A549 (cell line): ENCODE results near the gene GOLGA3. TPM values are rescaled to one million over a fixed set of nuclear protein-coding genes. Genes with fewer than 3 reads are reported as not detected.

Experiments used
- ATAC-seq, 2 experiments: fragments of 200-7000 bp in 1 of 2; fragments of >200 bp in 1 of 2; cut with Nextera tagmentation in 1 of 2; cut with Tn5 transposase in 1 of 2; 3 replicates each; pipeline versions ENCODE4 v1.8.0 to v1.9.1; 2018 to 2020; ENCODE audit warnings: mild to moderate bottlenecking in 1 of 2, moderate library complexity in 1 of 2
- CTCF ChIA-PET: fragments of 300-600 bp; sonication (Branson Sonifier 250); formaldehyde crosslinking; extraction: SDS; loops from one replicate; lab custom pipeline; 2021; ENCODE audit warnings: antibody characterized with exemption, inconsistent platforms; lab: Yijun Ruan, JAX
- POLR2A ChIA-PET: fragments of 350-600 bp; formaldehyde crosslinking; extraction: SDS; loops from one replicate; lab custom pipeline; 2021; ENCODE audit warnings: antibody characterized with exemption, inconsistent platforms; lab: Yijun Ruan, JAX
- DNase-seq, 2 experiments: peaks; one replicate each; pipeline versions ENCODE4 v3.0.0 to v3.0.0-alpha.2; 2011 to 2016; ENCODE audit warnings: low read depth in 1 of 2, low spot score in 1 of 2
- FAIRE-seq: peaks from 2 replicates; lab custom pipeline; 2011; peaks lifted over from hg19 to GRCh38; lab: Jason Lieb, UNC
- H3K27ac ChIP-seq, 2 experiments: fragments of >200 bp; sonication (Bioruptor Twin); formaldehyde crosslinking; 3 replicates each; pipeline ENCODE4 v1.5.1; 2016 to 2017
- H3K4me1 ChIP-seq: fragments of >200 bp; sonication (Bioruptor Twin); formaldehyde crosslinking; 3 replicates; pipeline ENCODE4 v1.6.1; 2016
- H3K4me2 ChIP-seq: fragments of >200 bp; sonication (Bioruptor Twin); formaldehyde crosslinking; 3 replicates; pipeline ENCODE4 v1.6.1; 2016
- H3K4me3 ChIP-seq: fragments of >200 bp; sonication (Bioruptor Twin); formaldehyde crosslinking; 3 replicates; pipeline ENCODE4 v1.5.1; 2016
- H3K9me3 ChIP-seq: fragments of >200 bp; sonication (Bioruptor Twin); formaldehyde crosslinking; 3 replicates; pipeline ENCODE4 v1.6.1; 2016
- BHLHE40 ChIP-seq: IDR thresholded peaks from 2 replicates; pipeline ENCODE4 v1.6.1; 2012; ENCODE audit warnings: low read depth, low read length, inconsistent platforms
- CBX2 ChIP-seq: fragments of 200-600 bp; sonication (generic); IDR thresholded peaks from 2 replicates; pipeline ENCODE4 v1.6.1; 2016; ENCODE audit warnings: low read depth, mild to moderate bottlenecking, borderline replicate concordance
- CEBPB ChIP-seq, 2 experiments: fragments of >200 bp in 1 of 2; sonication (Bioruptor Twin) in 1 of 2; formaldehyde crosslinking in 1 of 2; IDR thresholded peaks; 2 replicates each; pipeline ENCODE4 v1.6.1; 2012 to 2016
- EP300 ChIP-seq, 2 experiments: fragments of >200 bp; sonication (Bioruptor Twin); formaldehyde crosslinking; IDR thresholded peaks; 2 replicates in 1 of 2; 3 replicates in 1 of 2; pipeline ENCODE4 v1.6.1; 2016 to 2017
- ESRRA ChIP-seq: fragments of 150-350 bp; IDR thresholded peaks from 2 replicates; pipeline ENCODE4 v1.6.1; 2014; ENCODE audit warnings: mild to moderate bottlenecking, low read length, borderline replicate concordance
- FOSB ChIP-seq: fragments of 250-450 bp; sonication (Bioruptor Pico); IDR thresholded peaks from 2 replicates; pipeline ENCODE4 v1.5.0; 2020; ENCODE audit warnings: mild to moderate bottlenecking, moderate library complexity
- FOSL2 ChIP-seq, 2 experiments: fragments of 450-650 bp in 1 of 2; fragments of >200 bp in 1 of 2; sonication (Bioruptor Twin) in 1 of 2; formaldehyde crosslinking; IDR thresholded peaks; 2 replicates each; pipeline versions ENCODE4 v1.5.0 to v1.6.1; 2016 to 2020; ENCODE audit warnings: mild to moderate bottlenecking in 1 of 2, moderate library complexity in 1 of 2
- FOXS1 ChIP-seq: fragments of 250-450 bp; sonication (Bioruptor Pico); IDR thresholded peaks from 2 replicates; pipeline ENCODE4 v1.5.0; 2020; ENCODE audit warnings: mild to moderate bottlenecking, moderate library complexity
- HOXA7 ChIP-seq: fragments of 250-450 bp; sonication (Bioruptor Pico); IDR thresholded peaks from 2 replicates; pipeline ENCODE4 v1.5.0; 2020; ENCODE audit warnings: mild to moderate bottlenecking, moderate library complexity
- JUN ChIP-seq, 2 experiments: fragments of >200 bp; sonication (Bioruptor Twin); formaldehyde crosslinking; IDR thresholded peaks; 2 replicates in 1 of 2; 3 replicates in 1 of 2; pipeline ENCODE4 v1.6.1; 2016 to 2017
- JUNB ChIP-seq: fragments of >200 bp; sonication (Bioruptor Twin); formaldehyde crosslinking; IDR thresholded peaks from 2 replicates; pipeline ENCODE4 v1.6.1; 2016
- KDM1A ChIP-seq: fragments of 200-600 bp; sonication (generic); IDR thresholded peaks from 2 replicates; pipeline ENCODE4 v1.6.1; 2016; ENCODE audit warnings: low read depth, mild to moderate bottlenecking
- KDM5A ChIP-seq: fragments of 200-600 bp; sonication (generic); IDR thresholded peaks from 2 replicates; pipeline ENCODE4 v1.6.1; 2016; ENCODE audit warnings: antibody characterized with exemption, mild to moderate bottlenecking
- MAZ ChIP-seq: fragments of 150-350 bp; IDR thresholded peaks from 2 replicates; pipeline ENCODE4 v1.6.1; 2014; ENCODE audit warnings: antibody characterized with exemption, low read depth, low read length, borderline replicate concordance
- MYC ChIP-seq: IDR thresholded peaks from 2 replicates; pipeline ENCODE4 v1.6.1; 2012; ENCODE audit warnings: mild to moderate bottlenecking, inconsistent platforms, low read length, improper control_type of control experiment, borderline replicate concordance
- NPAS2 ChIP-seq: fragments of 250-450 bp; sonication (Bioruptor Pico); IDR thresholded peaks from 2 replicates; pipeline ENCODE4 v1.8.0; 2022; ENCODE audit warnings: mild to moderate bottlenecking, moderate library complexity, borderline replicate concordance
- NR3C1 ChIP-seq: fragments of >200 bp; sonication (Bioruptor Twin); formaldehyde crosslinking; IDR thresholded peaks from 3 replicates; pipeline ENCODE4 v1.6.1; 2017
- PHF8 ChIP-seq: fragments of 200-600 bp; sonication (generic); IDR thresholded peaks from 2 replicates; pipeline ENCODE4 v1.6.1; 2016; ENCODE audit warnings: low read depth, mild to moderate bottlenecking, antibody characterized with exemption, moderate library complexity, borderline replicate concordance
- RARB ChIP-seq: fragments of 250-450 bp; sonication (Bioruptor Pico); IDR thresholded peaks from 2 replicates; pipeline ENCODE4 v1.8.0; 2021; ENCODE audit warnings: mild to moderate bottlenecking, moderate library complexity
- RCOR1 ChIP-seq: fragments of 150-350 bp; IDR thresholded peaks from 2 replicates; pipeline ENCODE4 v1.6.1; 2014; ENCODE audit warnings: antibody characterized with exemption, low read length, low read depth
- SMC3 ChIP-seq: fragments of >200 bp; sonication (Bioruptor Twin); formaldehyde crosslinking; IDR thresholded peaks from 3 replicates; pipeline ENCODE4 v1.6.1; 2018; ENCODE audit warnings: inconsistent platforms
- SREBF2 ChIP-seq: fragments of 450-650 bp; IDR thresholded peaks from 2 replicates; pipeline ENCODE4 v1.6.1; 2014; ENCODE audit warnings: mild to moderate bottlenecking, moderate library complexity
- TP53 ChIP-seq: fragments of 250-450 bp; sonication (Bioruptor Pico); IDR thresholded peaks from 2 replicates; pipeline ENCODE4 v1.5.0; 2021; ENCODE audit warnings: mild to moderate bottlenecking, moderate library complexity
- ZSCAN20 ChIP-seq: fragments of 250-450 bp; sonication (Bioruptor Pico); IDR thresholded peaks from 2 replicates; pipeline ENCODE4 v1.8.0; 2022; ENCODE audit warnings: mild to moderate bottlenecking, moderate library complexity
- WGBS: methylation state at CpG from one replicate; pipeline ENCODE4 v1.1.6; 2017; ENCODE audit errors: missing lambda C conversion rate; 5-methylcytosine and 5-hydroxymethylcytosine counted together
- polyA plus RNA-seq, 4 experiments: library from polyadenylated mRNA; depleted of rRNA in 3 of 4; stranded (reverse); fragments of >200 nt; fragmentation: RNase III in 1 of 4; extraction: RNeasy Plus Mini Kit Qiagen cat#74134 plus additional on column Dnase treatment in 1 of 4; gene quantifications; 2 replicates in 3 of 4; 3 replicates in 1 of 4; pipeline ENCODE4 v1.2.3, GENCODE V29; 2011 to 2017
- TF ChIP-seq, protein P1 (sequence below): fragments of >200 bp; sonication (Bioruptor Twin); formaldehyde crosslinking; IDR thresholded peaks from 2 replicates; pipeline ENCODE4 v1.6.1; 2016
- TF ChIP-seq, protein P2 (sequence below): fragments of 250-450 bp; sonication (Bioruptor Pico); IDR thresholded peaks from 2 replicates; pipeline ENCODE4 v1.5.0; 2020; ENCODE audit warnings: low read depth, mild to moderate bottlenecking, moderate library complexity
- TF ChIP-seq, protein P3 (sequence below): fragments of 450-650 bp; IDR thresholded peaks from 2 replicates; pipeline ENCODE4 v1.6.1; 2014; ENCODE audit warnings: antibody characterized with exemption
- TF ChIP-seq, protein P4 (sequence below): IDR thresholded peaks from 2 replicates; pipeline ENCODE4 v1.6.1; 2012
- TF ChIP-seq, protein P5 (sequence below): fragments of 250-450 bp; sonication (Bioruptor Pico); IDR thresholded peaks from 2 replicates; pipeline ENCODE4 v1.5.0; 2021; ENCODE audit warnings: mild to moderate bottlenecking, moderate library complexity, borderline replicate concordance

GOLGA3 gene
- polyA plus RNA-seq, 2 of the 4 experiments (the other 2 are of a cell fraction) = 23.0 to 25.5 TPM

DNA sequence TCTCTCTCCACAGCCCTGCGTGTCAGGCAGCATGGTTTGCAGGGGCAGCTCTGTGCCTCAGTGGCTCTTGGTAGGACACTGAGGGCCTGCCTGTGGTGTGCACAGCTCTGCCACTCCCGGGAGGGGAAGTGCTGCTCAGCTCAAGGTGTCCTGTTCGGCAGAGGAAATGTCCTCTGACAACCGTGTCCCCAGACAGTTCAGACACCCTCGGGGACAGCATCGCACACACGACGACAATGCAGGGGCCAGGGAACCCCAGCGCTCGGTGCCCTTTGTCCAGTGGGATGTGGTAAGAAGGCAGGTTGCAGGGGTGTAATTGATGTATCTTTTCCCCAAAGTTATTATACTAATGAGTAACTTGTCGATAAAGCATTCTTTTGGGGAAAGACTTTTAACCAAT is 81.3 kb downstream of the GOLGA3 start:
- TF ChIP-seq FOSB (CRISPR knock-in tag) (no peak), SREBF2 (no peak), KDM1A (no peak), HOXA7 (CRISPR knock-in tag) (no peak), TP53 (CRISPR knock-in tag) (no peak), KDM5A (no peak), MYC (no peak), FOXS1 (no peak), PHF8 (no peak), BHLHE40 (no peak), CBX2 (no peak), RCOR1 (no peak), ZSCAN20 (CRISPR knock-in tag) (no peak), NPAS2 (no peak), JUN (IDR thresholded peaks at IDR 0.05) (no peak), RARB (no peak)
- TF ChIP-seq, protein P1, sequence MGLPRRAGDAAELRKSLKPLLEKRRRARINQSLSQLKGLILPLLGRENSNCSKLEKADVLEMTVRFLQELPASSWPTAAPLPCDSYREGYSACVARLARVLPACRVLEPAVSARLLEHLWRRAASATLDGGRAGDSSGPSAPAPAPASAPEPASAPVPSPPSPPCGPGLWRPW = no peak
- TF ChIP-seq, protein P2, sequence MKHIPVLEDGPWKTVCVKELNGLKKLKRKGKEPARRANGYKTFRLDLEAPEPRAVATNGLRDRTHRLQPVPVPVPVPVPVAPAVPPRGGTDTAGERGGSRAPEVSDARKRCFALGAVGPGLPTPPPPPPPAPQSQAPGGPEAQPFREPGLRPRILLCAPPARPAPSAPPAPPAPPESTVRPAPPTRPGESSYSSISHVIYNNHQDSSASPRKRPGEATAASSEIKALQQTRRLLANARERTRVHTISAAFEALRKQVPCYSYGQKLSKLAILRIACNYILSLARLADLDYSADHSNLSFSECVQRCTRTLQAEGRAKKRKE (CRISPR knock-in tag) = no peak
- TF ChIP-seq, protein P3, sequence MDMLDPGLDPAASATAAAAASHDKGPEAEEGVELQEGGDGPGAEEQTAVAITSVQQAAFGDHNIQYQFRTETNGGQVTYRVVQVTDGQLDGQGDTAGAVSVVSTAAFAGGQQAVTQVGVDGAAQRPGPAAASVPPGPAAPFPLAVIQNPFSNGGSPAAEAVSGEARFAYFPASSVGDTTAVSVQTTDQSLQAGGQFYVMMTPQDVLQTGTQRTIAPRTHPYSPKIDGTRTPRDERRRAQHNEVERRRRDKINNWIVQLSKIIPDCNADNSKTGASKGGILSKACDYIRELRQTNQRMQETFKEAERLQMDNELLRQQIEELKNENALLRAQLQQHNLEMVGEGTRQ = no peak
- H3K4me2 ChIP-seq = no peak overlapping the region
- ChIA-PET POLR2A (no interaction called here), CTCF (interaction anchor here (1.4 kb wide), 1 partner anchor 29 kb away, joined by 4 read pairs; no protein-coding TSS in a partner anchor)
- no peak overlapping the region for H3K27ac ChIP-seq
- no peaks in the 10 kb centered on the region for H3K4me1 ChIP-seq
- 94% methylated on average over 11 of the region's 11 CpGs for WGBS
- H3K4me3 ChIP-seq = no peak overlapping the region
- H3K9me3 ChIP-seq = no peaks in the 10 kb centered on the region
- DNase-seq = no peak
- ATAC-seq = no peak; a peak in 1 of 6 replicates
- no peak for FAIRE-seq

DNA sequence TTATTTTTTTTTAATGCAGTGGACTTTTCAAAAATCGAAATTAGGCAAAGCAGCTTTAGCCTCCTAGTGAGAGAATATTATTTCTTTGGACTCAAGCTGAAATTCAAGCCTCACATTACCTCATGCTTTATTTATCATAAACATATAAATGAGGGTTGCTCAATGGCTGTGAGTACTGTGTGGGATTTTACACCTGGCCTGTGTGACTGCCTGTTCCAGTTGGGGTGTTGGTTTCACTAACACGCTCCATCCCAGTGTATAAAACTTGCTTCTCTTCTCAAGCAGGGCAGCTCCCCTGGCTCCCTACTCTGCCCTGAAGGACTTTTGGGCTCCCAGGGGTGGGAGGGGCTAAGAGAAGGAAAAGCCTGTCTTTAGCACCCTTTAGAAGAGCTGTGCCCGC is 82.1 kb downstream of the GOLGA3 start:
- POLR2A ChIA-PET = no interaction called here
- no peaks in the 10 kb centered on the region for H3K4me1 ChIP-seq
- H3K9me3 ChIP-seq = no peaks in the 10 kb centered on the region
- 93% methylated on average over 3 of the region's 3 CpGs for WGBS
- CTCF ChIA-PET = interaction anchor here (1.0 kb wide), 1 partner anchor 11 kb away, joined by 3 read pairs; no protein-coding TSS in a partner anchor
- DNase-seq (no peak), ATAC-seq (no peak; a peak in 2 of 6 replicates), FAIRE-seq (no peak)
- no peak overlapping the region for H3K4me3 ChIP-seq
- H3K27ac ChIP-seq = no peak overlapping the region
- TF ChIP-seq CEBPB (IDR thresholded peaks at IDR 0.05) (no peak), EP300 (IDR thresholded peaks at IDR 0.05) (no peak), FOSB (CRISPR knock-in tag) (no peak), SMC3 (no peak), JUNB (no peak), KDM1A (no peak), NPAS2 (no peak), MYC (no peak), TP53 (CRISPR knock-in tag) (no peak), RCOR1 (no peak), ESRRA (no peak), FOSL2 (IDR thresholded peaks at IDR 0.05) (no peak), FOSL2 (CRISPR knock-in tag; IDR thresholded peaks at IDR 0.05) (no peak), NR3C1 (no peak), BHLHE40 (no peak), PHF8 (no peak), MAZ (no peak)
- TF ChIP-seq, protein P4, sequence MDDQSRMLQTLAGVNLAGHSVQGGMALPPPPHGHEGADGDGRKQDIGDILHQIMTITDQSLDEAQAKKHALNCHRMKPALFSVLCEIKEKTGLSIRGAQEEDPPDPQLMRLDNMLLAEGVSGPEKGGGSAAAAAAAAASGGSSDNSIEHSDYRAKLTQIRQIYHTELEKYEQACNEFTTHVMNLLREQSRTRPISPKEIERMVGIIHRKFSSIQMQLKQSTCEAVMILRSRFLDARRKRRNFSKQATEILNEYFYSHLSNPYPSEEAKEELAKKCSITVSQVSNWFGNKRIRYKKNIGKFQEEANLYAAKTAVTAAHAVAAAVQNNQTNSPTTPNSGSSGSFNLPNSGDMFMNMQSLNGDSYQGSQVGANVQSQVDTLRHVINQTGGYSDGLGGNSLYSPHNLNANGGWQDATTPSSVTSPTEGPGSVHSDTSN = no peak
- TF ChIP-seq, protein P1 = no peak
- TF ChIP-seq, protein P3 = no peak
- TF ChIP-seq, protein P5, sequence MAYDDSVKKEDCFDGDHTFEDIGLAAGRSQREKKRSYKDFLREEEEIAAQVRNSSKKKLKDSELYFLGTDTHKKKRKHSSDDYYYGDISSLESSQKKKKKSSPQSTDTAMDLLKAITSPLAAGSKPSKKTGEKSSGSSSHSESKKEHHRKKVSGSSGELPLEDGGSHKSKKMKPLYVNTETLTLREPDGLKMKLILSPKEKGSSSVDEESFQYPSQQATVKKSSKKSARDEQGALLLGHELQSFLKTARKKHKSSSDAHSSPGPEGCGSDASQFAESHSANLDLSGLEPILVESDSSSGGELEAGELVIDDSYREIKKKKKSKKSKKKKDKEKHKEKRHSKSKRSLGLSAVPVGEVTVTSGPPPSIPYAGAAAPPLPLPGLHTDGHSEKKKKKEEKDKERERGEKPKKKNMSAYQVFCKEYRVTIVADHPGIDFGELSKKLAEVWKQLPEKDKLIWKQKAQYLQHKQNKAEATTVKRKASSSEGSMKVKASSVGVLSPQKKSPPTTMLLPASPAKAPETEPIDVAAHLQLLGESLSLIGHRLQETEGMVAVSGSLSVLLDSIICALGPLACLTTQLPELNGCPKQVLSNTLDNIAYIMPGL (CRISPR knock-in tag) = no peak
- TF ChIP-seq, all 56 proteins: peak for 0
- H3K4me2 ChIP-seq = no peak overlapping the region
